HepG2 (cell line): Measurements from ENCODE around the gene INSRR. TPM values are rescaled to one million over a fixed set of nuclear protein-coding genes. Genes with fewer than 3 reads are reported as not detected.

Source experiments
- ATAC-seq: fragments of 200-7000 bp; cut with Tn5 transposase; 3 replicates; pipeline ENCODE4 v1.9.1; 2020; ENCODE audit warnings: mild to moderate bottlenecking, moderate library complexity
- BruUV-seq: library from RNA; stranded (reverse); fragments of 400-500 nt; replicated peaks from 2 replicates; lab custom pipeline; 2021; lab: Mats Ljungman, UMichigan
- CTCF ChIA-PET: fragments of 300-600 bp; formaldehyde crosslinking; extraction: SDS; loops from one replicate; lab custom pipeline; 2021; ENCODE audit warnings: low total read pairs, inconsistent platforms, low intra/inter-chr PET ratio; lab: Yijun Ruan, JAX
- POLR2A ChIA-PET: fragments of 350-600 bp; sonication (Branson Sonifier 250); formaldehyde crosslinking; loops from one replicate; lab custom pipeline; 2020; ENCODE audit warnings: antibody characterized with exemption, inconsistent platforms; lab: Yijun Ruan, JAX
- DNase-seq: peaks from one replicate; pipeline ENCODE4 v3.0.0-alpha.2; 2015; ENCODE audit warnings: low spot score
- FAIRE-seq: peaks from 3 replicates; lab custom pipeline; 2011; peaks lifted over from hg19 to GRCh38; lab: Jason Lieb, UNC
- H2AFZ ChIP-seq: one replicate; pipeline ENCODE4 v1.6.1; 2011; ENCODE audit warnings: low read length, inconsistent platforms
- H3K27ac ChIP-seq: fragments of 300-600 bp; 3 replicates; pipeline ENCODE4 v1.8.0; 2011; ENCODE audit warnings: mixed run types, mild to moderate bottlenecking, mixed read lengths, low read length, inconsistent platforms; ENCODE audit not compliant: insufficient read depth; ENCODE audit errors: extremely low read length
- H3K27me3 ChIP-seq, 2 experiments: fragments of 200-600 bp in 1 of 2; 2 replicates in 1 of 2; 3 replicates in 1 of 2; pipeline versions ENCODE4 v1.6.0 to v1.8.0; 2011; ENCODE audit warnings: low read length in 2 of 2, mild to moderate bottlenecking in 2 of 2, moderate library complexity in 2 of 2, inconsistent platforms in 1 of 2; ENCODE audit not compliant: insufficient read depth in 2 of 2, control insufficient read depth in 1 of 2
- H3K36me3 ChIP-seq, 2 experiments: fragments of 200-600 bp in 1 of 2; replicated peaks in 1 of 2; 2 replicates in 1 of 2; 3 replicates in 1 of 2; pipeline versions ENCODE4 v1.5.1 to v1.8.0; 2011; ENCODE audit warnings: low read length in 2 of 2, inconsistent platforms in 1 of 2; ENCODE audit not compliant: insufficient read depth in 2 of 2, control insufficient read depth in 1 of 2
- H3K4me1 ChIP-seq: 2 replicates; pipeline ENCODE4 v1.5.1; 2012; ENCODE audit warnings: low read length, inconsistent platforms; ENCODE audit not compliant: insufficient read depth
- H3K4me2 ChIP-seq: 2 replicates; pipeline ENCODE4 v1.6.0; 2011; ENCODE audit warnings: low read depth, low read length, inconsistent platforms
- H3K4me3 ChIP-seq, 3 experiments: fragments of 200-600 bp in 1 of 3; sonication (generic), shearing (Covaris generic) in 1 of 3; replicated peaks in 1 of 3; 2 replicates each; pipeline ENCODE4 v1.5.1; 2011 to 2016; ENCODE audit warnings: low read length in 3 of 3, inconsistent platforms in 2 of 3, low read depth in 2 of 3, mild to moderate bottlenecking in 2 of 3, control low read depth in 1 of 3, mixed read lengths in 1 of 3; ENCODE audit not compliant: insufficient read depth in 1 of 3
- H3K79me2 ChIP-seq: one replicate; pipeline ENCODE4 v1.6.1; 2011; ENCODE audit warnings: low read length, inconsistent platforms; ENCODE audit not compliant: insufficient read depth
- H3K9ac ChIP-seq: 2 replicates; pipeline ENCODE4 v1.6.0; 2011; ENCODE audit warnings: mild to moderate bottlenecking, low read depth, low read length, inconsistent platforms; ENCODE audit not compliant: insufficient read depth
- H3K9me3 ChIP-seq: 2 replicates; pipeline ENCODE4 v1.5.1; 2012; ENCODE audit warnings: mild to moderate bottlenecking, low read length
- H4K20me1 ChIP-seq: 2 replicates; pipeline ENCODE4 v1.6.0; 2011; ENCODE audit warnings: inconsistent platforms, mild to moderate bottlenecking, low read length, moderate library complexity; ENCODE audit not compliant: insufficient read depth
- CREB1 ChIP-seq, 2 experiments: fragments of 450-650 bp in 1 of 2; IDR thresholded peaks; 2 replicates each; pipeline ENCODE4 v1.6.1; 2016 to 2017; ENCODE audit warnings: control low read depth in 1 of 2, mild to moderate bottlenecking in 1 of 2, missing compliant biosample characterization in 1 of 2, missing genetic modification characterization in 1 of 2
- HMGA1 ChIP-seq: sonication (generic); formaldehyde crosslinking; conservative IDR thresholded peaks from 2 replicates; pipeline ENCODE4 v1.4.0; 2020; ENCODE audit warnings: missing genetic modification reagents
- HOXA3 ChIP-seq: sonication (generic); formaldehyde crosslinking; IDR thresholded peaks from 2 replicates; pipeline ENCODE4 v1.5.0; 2020; ENCODE audit warnings: missing genetic modification reagents
- MAFG ChIP-seq: sonication (generic); formaldehyde crosslinking; IDR thresholded peaks from 2 replicates; pipeline ENCODE4 v1.5.1; 2020; ENCODE audit warnings: mild to moderate bottlenecking, missing genetic modification reagents
- TCF7 ChIP-seq: sonication (generic); IDR thresholded peaks from 2 replicates; pipeline ENCODE4 v1.6.1; 2016; ENCODE audit warnings: antibody characterized with exemption, low read depth
- TEAD3 ChIP-seq: optimal IDR thresholded peaks from 2 replicates; pipeline ENCODE3; 2016; ENCODE audit warnings: borderline replicate concordance
- TSC22D2 ChIP-seq: sonication (generic); formaldehyde crosslinking; IDR thresholded peaks from 2 replicates; pipeline ENCODE4 v1.5.1; 2020; ENCODE audit warnings: missing genetic modification reagents, mild to moderate bottlenecking, borderline replicate concordance
- ZBTB21 ChIP-seq: sonication (generic); formaldehyde crosslinking; IDR thresholded peaks from 2 replicates; pipeline ENCODE4 v1.4.0; 2020; ENCODE audit warnings: missing genetic modification reagents
- ZNF260 ChIP-seq: sonication (generic); formaldehyde crosslinking; IDR thresholded peaks from 2 replicates; pipeline ENCODE4 v1.4.0; 2020; ENCODE audit warnings: missing genetic modification reagents, low read depth, mild to moderate bottlenecking, borderline replicate concordance
- ZNF747 ChIP-seq: sonication (generic); formaldehyde crosslinking; IDR thresholded peaks from 2 replicates; pipeline ENCODE4 v1.8.1; 2023; ENCODE audit warnings: missing genetic modification reagents, mild to moderate bottlenecking, borderline replicate concordance
- WGBS: methylation state at CpG from one replicate; pipeline ENCODE4 v1.1.6; 2017; ENCODE audit warnings: low lambda C conversion rate; 5-methylcytosine and 5-hydroxymethylcytosine counted together
- in situ Hi-C: cut with HindIII; loops from 2 replicates; pipeline ENCODE4 v1.10.0; 2017; ENCODE audit warnings: low pct_unique_long_range_greater_than_20kb; ENCODE audit not compliant: extremely low pct_ligation_motif_present
- intact Hi-C: fragments of 100-400 bp; cut with micrococcal nuclease; formaldehyde crosslinking; loops from one replicate; pipeline ENCODE4 v1.10.0; 2022; ENCODE audit not compliant: unreplicated experiment
- polyA plus RNA-seq, 8 experiments: library from polyadenylated mRNA; depleted of rRNA in 3 of 8; stranded (reverse) in 7 of 8; unstranded in 1 of 8; fragments of >200 nt; fragmentation: Illumina TruSeq in 4 of 8; extraction: Trizol in 4 of 8; gene quantifications; 2 replicates each; pipeline versions ENCODE4 v1.2.1 to v1.2.3, GENCODE V29; 2011 to 2016; ENCODE audit warnings: low read depth in 4 of 8, missing spikeins in 1 of 8, mixed read lengths in 1 of 8; ENCODE audit not compliant: insufficient read depth in 1 of 8
- total RNA-seq, 5 experiments: library from RNA; depleted of rRNA; stranded (reverse); fragments of >200 nt; fragmentation: Illumina TruSeq; extraction: Trizol; gene quantifications; 2 replicates each; pipeline ENCODE4 v1.2.3, GENCODE V29; 2016; ENCODE audit warnings: low read depth in 1 of 5

The INSRR gene
- total and polyA plus RNA-seq, 2 of the 13 experiments (the other 11 are each of a cell fraction or from before 2014, with no cell fraction given) = not detected

DNA sequence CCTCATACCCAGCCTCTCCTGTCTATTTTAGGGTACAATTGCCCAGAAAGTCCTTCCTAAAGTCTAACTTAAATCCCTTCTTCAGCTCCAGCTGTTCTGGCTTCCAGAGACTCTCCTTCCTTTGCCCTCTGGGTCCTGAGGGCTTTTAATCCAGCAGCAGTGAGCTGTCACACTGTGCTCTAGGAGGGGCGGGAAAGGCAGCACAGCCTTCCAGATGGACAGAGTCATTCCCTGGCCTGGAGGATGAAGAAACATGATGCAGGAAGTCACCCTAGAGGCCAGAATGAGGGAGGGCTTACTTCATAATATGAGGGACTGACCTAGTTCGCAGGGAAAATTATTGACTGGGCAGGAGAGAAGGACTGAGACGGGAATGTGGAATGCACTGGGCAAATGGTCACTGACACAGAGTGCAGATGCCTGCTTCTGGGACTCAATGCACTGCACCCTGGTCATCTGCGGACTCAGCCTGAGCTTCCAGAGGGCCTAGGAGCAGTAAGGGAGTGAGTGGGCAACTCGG, 43.5 kb downstream of the INSRR start:
- Histone ChIP-seq H3K9ac (no peak overlapping the region), H3K27me3 (peaks cover 9 to 27% of the 10 kb centered on the region in 2 experiments; a peak in 4 of 5 replicates), H2AFZ (no peak overlapping the region), H3K4me3 (no peak overlapping the region), H3K4me2 (peak overlapping the region; percentile 13; the same call in 1 of the 2 replicates), H4K20me1 (no peaks in the 10 kb centered on the region), H3K27ac (no peak overlapping the region), H3K79me2 (no peaks in the 10 kb centered on the region), H3K9me3 (no peaks in the 10 kb centered on the region), H3K36me3 (no peaks in the 10 kb centered on the region), H3K4me1 (peaks cover 33% of the 10 kb centered on the region)
- ChIA-PET POLR2A (no interaction called here), CTCF (no interaction called here)
- DNase-seq (no peak), FAIRE-seq (no peak), ATAC-seq (peak; percentile 56)
- in situ Hi-C loops = no loop called here
- intact Hi-C loops = no loop called here
- TF ChIP-seq TSC22D2 (CRISPR knock-in tag) = no peak
- TF ChIP-seq MAFG = no peak
- TF ChIP-seq ZNF260 (CRISPR knock-in tag) = no peak
- peak; percentile 16 for TF ChIP-seq TEAD3 (CRISPR knock-in tag)
- peak; percentile 87 for TF ChIP-seq ZBTB21
- no peak for TF ChIP-seq ZNF747
- 0 out of 2 replicates have a peak, but pooled peaks have one; percentile 10 for TF ChIP-seq HOXA3 (CRISPR knock-in tag)
- TF ChIP-seq CREB1 (IDR thresholded peaks at IDR 0.05) = 0 out of 2 replicates have a peak, but pooled peaks have one; percentile 16
- TF ChIP-seq CREB1 (CRISPR knock-in tag; IDR thresholded peaks at IDR 0.05) = no peak
- TF ChIP-seq HMGA1 = no peak
- no peak for TF ChIP-seq TCF7
- WGBS = 10% methylated on average over 4 of the region's 5 CpGs
- no TSS peak for BruUV-seq
